HL-60 (cell line): ENCODE results near the gene SFTPB.

Experiments
- DNase-seq, 2 experiments: peaks; one replicate each; pipeline ENCODE4 v3.0.0-alpha.2; 2010 to 2020; ENCODE audit warnings: low read depth in 1 of 2, low spot score in 1 of 2
- H3K27ac ChIP-seq: fragments of 250-450 bp; sonication (Bioruptor Pico); replicated peaks from 2 replicates; pipeline ENCODE4 v1.5.1; 2020; ENCODE audit warnings: mild to moderate bottlenecking, moderate library complexity
- H3K27me3 ChIP-seq: fragments of 250-450 bp; sonication (Bioruptor Pico); 2 replicates; pipeline ENCODE4 v1.5.1; 2021; ENCODE audit warnings: mild to moderate bottlenecking, moderate library complexity; ENCODE audit not compliant: insufficient read depth, poor library complexity, severe bottlenecking
- H3K4me3 ChIP-seq: replicated peaks from 2 replicates; pipeline ENCODE4 v1.5.1; 2011; ENCODE audit warnings: mild to moderate bottlenecking, control low read depth, low read length; ENCODE audit not compliant: insufficient read depth
- GABPA ChIP-seq: IDR thresholded peaks from 2 replicates; pipeline ENCODE4 v1.6.1; 2012; ENCODE audit warnings: low read depth
- POLR2AphosphoS5 ChIP-seq: IDR thresholded peaks from 2 replicates; pipeline ENCODE4 v1.6.1; 2012; ENCODE audit warnings: low read depth
- SPI1 ChIP-seq: IDR thresholded peaks from 2 replicates; pipeline ENCODE4 v1.6.1; 2012; ENCODE audit warnings: low read depth, mild to moderate bottlenecking, borderline replicate concordance
- TF ChIP-seq, protein P1 (sequence below): IDR thresholded peaks from one replicate; pipeline ENCODE4 v1.5.1; 2011; ENCODE audit warnings: low read length, control low read depth, inconsistent platforms; ENCODE audit not compliant: insufficient read depth
- TF ChIP-seq, protein P2 (sequence below): IDR thresholded peaks from 2 replicates; pipeline ENCODE4 v1.6.1; 2012; ENCODE audit warnings: low read depth; ENCODE audit not compliant: insufficient replicate concordance

Gene SFTPB

DNA sequence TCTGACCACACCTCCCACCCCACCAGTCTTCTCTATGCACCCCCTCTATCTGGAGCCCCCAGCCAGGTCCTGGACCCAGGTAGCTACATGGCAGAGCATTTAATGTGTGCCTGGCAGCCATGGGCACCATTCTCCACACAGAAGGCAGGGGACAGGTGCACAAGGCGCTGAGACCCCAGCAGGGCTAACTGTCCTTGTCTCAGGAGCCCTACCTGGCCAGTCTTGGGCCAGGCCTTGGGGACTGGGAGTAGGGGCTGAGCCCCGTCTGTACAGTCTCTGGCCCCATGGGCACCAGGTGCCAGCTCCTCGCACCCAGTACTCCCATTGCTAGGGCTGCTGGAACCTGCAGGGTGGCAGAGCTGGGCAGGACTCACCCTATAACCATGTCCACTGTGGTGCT lies 29.1 kb upstream of the SFTPB start:
- no peak overlapping the region for H3K27ac ChIP-seq
- no peak overlapping the region for H3K4me3 ChIP-seq
- DNase-seq = no peak
- TF ChIP-seq GABPA = no peak
- TF ChIP-seq, protein P1, sequence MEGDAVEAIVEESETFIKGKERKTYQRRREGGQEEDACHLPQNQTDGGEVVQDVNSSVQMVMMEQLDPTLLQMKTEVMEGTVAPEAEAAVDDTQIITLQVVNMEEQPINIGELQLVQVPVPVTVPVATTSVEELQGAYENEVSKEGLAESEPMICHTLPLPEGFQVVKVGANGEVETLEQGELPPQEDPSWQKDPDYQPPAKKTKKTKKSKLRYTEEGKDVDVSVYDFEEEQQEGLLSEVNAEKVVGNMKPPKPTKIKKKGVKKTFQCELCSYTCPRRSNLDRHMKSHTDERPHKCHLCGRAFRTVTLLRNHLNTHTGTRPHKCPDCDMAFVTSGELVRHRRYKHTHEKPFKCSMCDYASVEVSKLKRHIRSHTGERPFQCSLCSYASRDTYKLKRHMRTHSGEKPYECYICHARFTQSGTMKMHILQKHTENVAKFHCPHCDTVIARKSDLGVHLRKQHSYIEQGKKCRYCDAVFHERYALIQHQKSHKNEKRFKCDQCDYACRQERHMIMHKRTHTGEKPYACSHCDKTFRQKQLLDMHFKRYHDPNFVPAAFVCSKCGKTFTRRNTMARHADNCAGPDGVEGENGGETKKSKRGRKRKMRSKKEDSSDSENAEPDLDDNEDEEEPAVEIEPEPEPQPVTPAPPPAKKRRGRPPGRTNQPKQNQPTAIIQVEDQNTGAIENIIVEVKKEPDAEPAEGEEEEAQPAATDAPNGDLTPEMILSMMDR = no peak
- no peak for TF ChIP-seq SPI1
- TF ChIP-seq POLR2AphosphoS5 = no peak
- H3K27me3 ChIP-seq = no peaks in the 10 kb centered on the region

DNA sequence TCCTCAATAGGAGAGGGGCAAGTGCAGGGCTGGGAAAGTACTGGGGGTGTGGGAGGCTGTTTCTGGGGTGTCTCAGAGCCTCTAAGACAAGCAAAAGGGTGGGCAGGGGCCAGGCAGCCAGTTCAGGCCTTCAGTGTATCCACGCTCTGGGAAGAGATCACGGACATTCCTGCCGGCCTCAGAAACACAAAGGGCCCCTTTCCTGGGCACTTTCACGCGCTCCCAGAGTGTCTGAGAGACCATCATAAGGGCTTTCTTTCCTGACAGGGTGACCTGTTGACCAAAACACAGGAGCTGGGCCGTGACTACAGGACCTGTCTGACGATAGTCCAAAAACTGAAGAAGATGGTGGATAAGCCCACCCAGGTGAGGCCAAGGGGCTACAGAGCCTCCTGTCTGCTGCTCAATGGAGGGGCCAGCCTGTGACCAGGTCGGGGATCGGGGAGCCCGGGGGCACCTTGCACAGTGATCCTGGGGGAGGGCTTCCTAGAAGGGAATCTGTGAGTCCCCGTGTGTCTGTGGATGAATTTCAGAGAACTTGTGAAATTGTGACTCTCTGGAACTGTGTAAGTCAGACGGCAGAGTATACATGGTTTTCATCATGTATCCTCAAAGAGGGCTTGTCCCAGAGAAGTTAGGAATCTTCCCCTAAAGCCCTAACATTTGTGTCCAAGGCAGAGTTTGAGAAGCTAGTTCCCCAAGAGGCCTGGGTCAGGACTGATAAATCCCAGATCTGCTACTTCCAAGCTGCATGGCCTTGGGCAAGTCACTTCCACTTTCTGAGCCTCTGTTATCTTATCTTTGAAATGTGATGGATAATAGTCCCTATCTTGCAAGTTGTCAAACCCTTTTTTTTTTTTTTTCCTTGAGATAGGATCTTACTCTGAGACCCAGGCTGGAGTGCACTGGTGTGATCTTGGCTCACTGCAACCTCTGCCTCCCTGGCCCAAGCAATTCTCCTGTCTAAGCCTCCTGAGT lies 28.0 kb upstream of the SFTPB start:
- TF ChIP-seq GABPA = no peak
- TF ChIP-seq SPI1 = peak; percentile 46; the same call in 1 of the 2 replicates
- DNase-seq = no peak
- Histone ChIP-seq H3K27me3 (no peaks in the 10 kb centered on the region), H3K4me3 (no peak overlapping the region), H3K27ac (no peak overlapping the region; the same call in 1 of the 2 replicates)

DNA sequence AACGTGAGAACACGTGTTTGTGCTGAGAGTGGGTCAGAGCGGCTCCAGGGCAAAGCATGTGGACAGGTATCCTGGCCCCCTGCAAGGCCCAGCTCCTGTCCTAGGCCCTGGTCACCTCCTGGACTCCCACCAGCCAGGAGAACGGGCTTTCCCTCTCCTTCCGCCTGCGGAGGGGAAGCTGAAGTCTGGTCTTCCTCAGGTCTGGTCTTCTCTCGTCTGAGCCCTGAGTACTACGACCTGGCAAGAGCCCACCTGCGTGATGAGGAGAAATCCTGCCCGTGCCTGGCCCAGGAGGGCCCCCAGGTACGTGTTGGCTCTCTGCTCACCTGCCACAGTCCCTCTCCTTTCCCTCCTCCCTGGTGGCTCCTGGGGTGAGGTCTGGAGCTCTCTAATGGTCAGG lies 27.1 kb upstream of the SFTPB start:
- Histone ChIP-seq H3K27ac (no peak overlapping the region), H3K4me3 (no peak overlapping the region), H3K27me3 (no peaks in the 10 kb centered on the region)
- no peak for DNase-seq
- TF ChIP-seq POLR2AphosphoS5 = no peak
- TF ChIP-seq, protein P2, sequence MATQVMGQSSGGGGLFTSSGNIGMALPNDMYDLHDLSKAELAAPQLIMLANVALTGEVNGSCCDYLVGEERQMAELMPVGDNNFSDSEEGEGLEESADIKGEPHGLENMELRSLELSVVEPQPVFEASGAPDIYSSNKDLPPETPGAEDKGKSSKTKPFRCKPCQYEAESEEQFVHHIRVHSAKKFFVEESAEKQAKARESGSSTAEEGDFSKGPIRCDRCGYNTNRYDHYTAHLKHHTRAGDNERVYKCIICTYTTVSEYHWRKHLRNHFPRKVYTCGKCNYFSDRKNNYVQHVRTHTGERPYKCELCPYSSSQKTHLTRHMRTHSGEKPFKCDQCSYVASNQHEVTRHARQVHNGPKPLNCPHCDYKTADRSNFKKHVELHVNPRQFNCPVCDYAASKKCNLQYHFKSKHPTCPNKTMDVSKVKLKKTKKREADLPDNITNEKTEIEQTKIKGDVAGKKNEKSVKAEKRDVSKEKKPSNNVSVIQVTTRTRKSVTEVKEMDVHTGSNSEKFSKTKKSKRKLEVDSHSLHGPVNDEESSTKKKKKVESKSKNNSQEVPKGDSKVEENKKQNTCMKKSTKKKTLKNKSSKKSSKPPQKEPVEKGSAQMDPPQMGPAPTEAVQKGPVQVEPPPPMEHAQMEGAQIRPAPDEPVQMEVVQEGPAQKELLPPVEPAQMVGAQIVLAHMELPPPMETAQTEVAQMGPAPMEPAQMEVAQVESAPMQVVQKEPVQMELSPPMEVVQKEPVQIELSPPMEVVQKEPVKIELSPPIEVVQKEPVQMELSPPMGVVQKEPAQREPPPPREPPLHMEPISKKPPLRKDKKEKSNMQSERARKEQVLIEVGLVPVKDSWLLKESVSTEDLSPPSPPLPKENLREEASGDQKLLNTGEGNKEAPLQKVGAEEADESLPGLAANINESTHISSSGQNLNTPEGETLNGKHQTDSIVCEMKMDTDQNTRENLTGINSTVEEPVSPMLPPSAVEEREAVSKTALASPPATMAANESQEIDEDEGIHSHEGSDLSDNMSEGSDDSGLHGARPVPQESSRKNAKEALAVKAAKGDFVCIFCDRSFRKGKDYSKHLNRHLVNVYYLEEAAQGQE = no peak
- TF ChIP-seq, protein P1 = no peak
- TF ChIP-seq SPI1 = no peak
- no peak for TF ChIP-seq GABPA

DNA sequence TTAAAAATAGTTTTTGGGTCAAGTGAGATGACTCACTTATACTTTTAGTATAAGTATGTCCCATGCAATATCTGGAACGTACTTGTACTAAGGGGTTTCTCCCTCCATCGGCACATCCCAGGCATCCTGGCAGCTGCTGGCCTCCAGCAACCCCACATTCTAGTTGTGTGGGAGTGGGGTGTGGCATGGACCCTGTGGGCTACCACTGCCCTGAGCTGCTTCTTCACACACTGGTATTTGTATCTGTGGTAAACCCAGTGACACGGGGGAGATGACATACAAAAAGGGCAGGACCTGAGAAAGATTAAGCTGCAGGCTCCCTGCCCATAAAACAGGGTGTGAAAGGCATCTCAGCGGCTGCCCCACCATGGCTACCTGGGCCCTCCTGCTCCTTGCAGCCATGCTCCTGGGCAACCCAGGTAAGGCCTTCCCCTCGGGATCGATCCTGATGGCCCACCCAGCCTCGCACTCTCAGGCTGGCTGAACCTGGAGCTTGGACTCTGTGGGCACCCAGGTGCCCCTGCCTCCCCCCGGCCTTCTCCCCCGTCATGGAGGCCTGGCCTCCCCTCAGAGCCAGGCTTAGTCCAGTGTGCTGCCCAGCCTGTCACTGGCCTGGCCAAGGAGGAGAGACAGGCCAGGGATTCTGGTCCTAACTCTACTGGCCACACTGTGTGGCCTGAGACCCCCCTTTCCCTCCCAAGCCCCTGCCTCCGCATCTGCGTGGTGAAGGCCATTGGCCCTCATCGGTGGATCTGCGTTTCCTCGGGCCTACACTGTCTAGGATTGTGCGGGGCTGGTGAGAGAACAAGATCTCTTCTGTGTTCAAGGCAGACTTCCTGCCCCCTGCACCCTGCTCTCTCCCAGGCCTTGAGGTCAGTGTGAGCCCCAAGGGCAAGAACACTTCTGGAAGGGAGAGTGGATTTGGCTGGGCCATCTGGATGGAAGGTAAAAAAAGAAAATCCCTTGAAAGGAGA lies 26.3 kb upstream of the SFTPB start, which contains the start of gene GNLY:
TSS of gene GNLY (plus strand) at position 307 of the 974 bp plus-strand sequence. CDS start at position 368, 61 bp downstream.
- no peak for TF ChIP-seq GABPA
- TF ChIP-seq, protein P2 = no peak
- TF ChIP-seq, protein P1 = no peak
- no peak for TF ChIP-seq SPI1
- TF ChIP-seq POLR2AphosphoS5 = no peak
- DNase-seq = no peak
- H3K4me3 ChIP-seq = no peak within 1 kb of the TSS
- H3K27me3 ChIP-seq = no peaks in the 10 kb centered on the region
- H3K27ac ChIP-seq = no peak within 1 kb of the TSS
